ENCODE data around the gene THSD7A. TPM values are rescaled to one million over a fixed set of nuclear protein-coding genes. Genes with fewer than 3 reads are reported as not detected.

The THSD7A gene
- total and polyA plus RNA-seq, 7 donors, result 0.06 to 1.4 (median 0.21) TPM

DNA sequence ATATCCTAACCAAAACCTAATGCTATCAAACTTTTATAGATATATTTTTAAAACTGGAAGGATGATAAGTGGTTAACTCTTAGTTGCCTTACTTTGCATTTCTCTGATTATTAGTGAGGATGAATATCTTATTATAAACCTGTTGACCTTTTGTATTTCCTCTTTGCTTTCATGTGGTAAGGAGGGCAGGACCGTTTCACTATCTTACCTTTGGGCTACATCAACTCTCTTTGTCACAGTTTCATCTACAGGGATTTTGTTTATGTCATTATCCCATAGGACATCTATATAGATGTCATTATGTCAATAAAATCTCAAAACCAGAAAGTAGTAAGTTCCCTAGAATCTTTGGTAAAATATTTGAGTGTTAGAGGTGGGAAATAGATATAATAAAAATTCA is 219.3 kb downstream of the THSD7A start:
- TF ChIP-seq, protein P1, sequence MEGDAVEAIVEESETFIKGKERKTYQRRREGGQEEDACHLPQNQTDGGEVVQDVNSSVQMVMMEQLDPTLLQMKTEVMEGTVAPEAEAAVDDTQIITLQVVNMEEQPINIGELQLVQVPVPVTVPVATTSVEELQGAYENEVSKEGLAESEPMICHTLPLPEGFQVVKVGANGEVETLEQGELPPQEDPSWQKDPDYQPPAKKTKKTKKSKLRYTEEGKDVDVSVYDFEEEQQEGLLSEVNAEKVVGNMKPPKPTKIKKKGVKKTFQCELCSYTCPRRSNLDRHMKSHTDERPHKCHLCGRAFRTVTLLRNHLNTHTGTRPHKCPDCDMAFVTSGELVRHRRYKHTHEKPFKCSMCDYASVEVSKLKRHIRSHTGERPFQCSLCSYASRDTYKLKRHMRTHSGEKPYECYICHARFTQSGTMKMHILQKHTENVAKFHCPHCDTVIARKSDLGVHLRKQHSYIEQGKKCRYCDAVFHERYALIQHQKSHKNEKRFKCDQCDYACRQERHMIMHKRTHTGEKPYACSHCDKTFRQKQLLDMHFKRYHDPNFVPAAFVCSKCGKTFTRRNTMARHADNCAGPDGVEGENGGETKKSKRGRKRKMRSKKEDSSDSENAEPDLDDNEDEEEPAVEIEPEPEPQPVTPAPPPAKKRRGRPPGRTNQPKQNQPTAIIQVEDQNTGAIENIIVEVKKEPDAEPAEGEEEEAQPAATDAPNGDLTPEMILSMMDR (IDR thresholded peaks at IDR 0.05), result no peak
- no peak for ATAC-seq
- DNase-seq, result no peak
- no peaks in the 10 kb centered on the region for H3K36me3 ChIP-seq (ENCODE audit: insufficient read depth in 1 of 2, low read depth in 1 of 2)
- H3K4me1 ChIP-seq, result no peaks in the 10 kb centered on the region
- H3K9me3 ChIP-seq, result no peaks in the 10 kb centered on the region
- no peaks in the 10 kb centered on the region for H3K27me3 ChIP-seq (ENCODE audit: insufficient read depth in 3 of 3, low read length in 2 of 3)
- H3K4me3 ChIP-seq, result no peak overlapping the region
- WGBS, 3 donors, result 71 to 87% (median 87%) methylated on average over 1 of the region's 1 CpG
- no peak overlapping the region for H3K27ac ChIP-seq
- intact Hi-C loops (cut with DNase I), result no loop called here

- ATAC-seq, result no peak
- Histone ChIP-seq H3K27ac (no peak overlapping the region), H3K4me1 (no peaks in the 10 kb centered on the region), H3K9me3 (no peaks in the 10 kb centered on the region), H3K4me3 (no peak overlapping the region), H3K27me3 (ENCODE audit: insufficient read depth in 3 of 3, low read length in 2 of 3) (no peaks in the 10 kb centered on the region), H3K36me3 (ENCODE audit: insufficient read depth in 1 of 2, low read depth in 1 of 2) (no peaks in the 10 kb centered on the region)
- intact Hi-C loops (cut with DNase I), result no loop called here
- DNase-seq, result no peak
- 96 to 98% (median 96%) methylated on average over 2 of the region's 2 CpGs for WGBS, 3 donors
- TF ChIP-seq, protein P1 (IDR thresholded peaks at IDR 0.05), result no peak
Observed at GRCh38 chr7:11609096-11609670, 222.8 kb downstream of the THSD7A start.

- H3K4me1 ChIP-seq, result no peaks in the 10 kb centered on the region
- DNase-seq (no peak), ATAC-seq (no peak)
- intact Hi-C loops (cut with DNase I), result no loop called here
- no peak overlapping the region for H3K27ac ChIP-seq
- H3K4me3 ChIP-seq, result no peak overlapping the region
- no peaks in the 10 kb centered on the region for H3K27me3 ChIP-seq (ENCODE audit: insufficient read depth in 3 of 3, low read length in 2 of 3)
- 3 to 16% (median 9%) methylated on average over 2 of the region's 2 CpGs for WGBS, 3 donors
- TF ChIP-seq, protein P1 (IDR thresholded peaks at IDR 0.05), result no peak
- no peaks in the 10 kb centered on the region for H3K9me3 ChIP-seq
- no peaks in the 10 kb centered on the region for H3K36me3 ChIP-seq (ENCODE audit: insufficient read depth in 1 of 2, low read depth in 1 of 2)
Observed at GRCh38 chr7:11607686-11608085, 224.3 kb downstream of the THSD7A start.

- H3K36me3 ChIP-seq (ENCODE audit: insufficient read depth in 1 of 2, low read depth in 1 of 2), result no peaks in the 10 kb centered on the region
- no peaks in the 10 kb centered on the region for H3K4me1 ChIP-seq
- no peak for ATAC-seq
- no peak overlapping the region for H3K27ac ChIP-seq
- no peak overlapping the region for H3K4me3 ChIP-seq
- H3K27me3 ChIP-seq (ENCODE audit: insufficient read depth in 3 of 3, low read length in 2 of 3), result no peaks in the 10 kb centered on the region
- no peaks in the 10 kb centered on the region for H3K9me3 ChIP-seq
- DNase-seq, result no peak
- TF ChIP-seq, protein P1 (IDR thresholded peaks at IDR 0.05), result no peak
- intact Hi-C loops (cut with DNase I), result no loop called here
Observed at GRCh38 chr7:11605749-11606148, 226.2 kb downstream of the THSD7A start.

GRCh38 chr7:11604505-11604904 is 227.5 kb downstream of the THSD7A start:
- 23 to 49% (median 33%) methylated on average over 1 of the region's 1 CpG for WGBS, 3 donors
- ATAC-seq (no peak), DNase-seq (no peak)
- Histone ChIP-seq H3K27ac (no peak overlapping the region), H3K27me3 (ENCODE audit: insufficient read depth in 3 of 3, low read length in 2 of 3) (no peaks in the 10 kb centered on the region), H3K4me3 (no peak overlapping the region), H3K9me3 (no peaks in the 10 kb centered on the region), H3K4me1 (no peaks in the 10 kb centered on the region), H3K36me3 (ENCODE audit: insufficient read depth in 1 of 2, low read depth in 1 of 2) (no peaks in the 10 kb centered on the region)
- TF ChIP-seq, protein P1 (IDR thresholded peaks at IDR 0.05), result no peak
- intact Hi-C loops (cut with DNase I), result no loop called here

Data from psoas muscle (tissue), 8 donors.